ENCODE results near the gene CHTF18.

CHTF18 gene

DNA sequence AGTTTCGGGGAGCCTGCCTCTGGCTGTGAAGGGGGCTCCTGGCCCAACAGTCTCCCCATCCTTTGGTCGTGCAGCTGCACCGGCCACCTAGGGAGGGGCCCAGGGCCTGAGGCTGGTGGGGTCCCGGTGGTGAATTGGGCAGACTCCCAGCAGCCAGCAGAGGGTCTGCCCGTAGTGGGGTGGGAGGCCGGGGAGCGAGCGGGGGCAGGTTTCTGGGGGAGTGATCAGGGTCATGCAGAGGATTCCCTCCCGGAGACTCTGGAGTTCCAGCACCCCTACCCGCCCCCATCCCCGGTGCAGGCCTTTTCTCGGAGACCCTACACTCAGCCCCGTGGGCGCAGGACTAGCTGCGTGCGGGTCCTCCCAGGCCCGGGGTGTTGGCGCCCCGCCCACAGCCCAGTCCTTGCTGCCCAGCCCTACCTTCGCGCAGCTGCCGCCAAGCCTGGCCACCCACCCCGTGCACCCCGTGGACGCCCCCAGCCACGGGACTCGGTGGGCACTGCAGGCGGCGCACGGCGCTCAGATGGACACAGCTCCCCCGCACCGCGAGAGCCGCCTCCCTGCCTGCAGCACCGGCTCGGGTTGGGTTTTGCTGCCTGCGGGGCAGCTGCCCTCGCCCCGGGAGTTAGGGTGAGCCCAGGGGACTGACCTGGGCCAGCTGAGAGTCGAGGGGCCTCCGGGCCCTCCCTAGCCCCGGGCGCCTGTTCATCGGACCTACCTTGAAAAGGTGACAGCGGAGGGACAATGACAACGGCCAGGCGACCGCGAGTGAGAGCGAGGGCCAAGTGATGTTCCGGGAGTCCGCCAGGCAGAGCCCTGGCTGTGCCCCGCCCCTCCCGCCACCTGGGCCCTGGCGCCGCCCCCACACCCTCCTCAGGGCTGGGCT, 11.8 kb downstream of the CHTF18 start, which contains the start of gene GNG13:
GNG13 (minus strand) TSS at position 787 of the 886 bp plus-strand sequence. CDS start 1,657 bp downstream, outside the sequence.
- Histone ChIP-seq H3K4me1 (ENCODE audit: control insufficient read depth in 1 of 2, insufficient read depth in 2 of 2, low read length in 2 of 2) (no peaks in the 10 kb centered on the region), H3K9ac (ENCODE audit: low read depth in 1 of 2, low read length in 2 of 2) (no peak within 1 kb of the TSS), H3K4me3 (ENCODE audit: low read depth in 1 of 2, low read length in 2 of 2) (no peak within 1 kb of the TSS), H3K36me3 (ENCODE audit: control insufficient read depth in 1 of 2, insufficient read depth in 2 of 2, low read length in 2 of 2) (no peaks in the 10 kb centered on the region), H3K27me3 (ENCODE audit: control insufficient read depth in 1 of 2, insufficient read depth in 2 of 2, low read length in 2 of 2) (peaks cover 42 to 44% of the 10 kb centered on the region in 2 donors), H3K9me3 (ENCODE audit: control insufficient read depth in 1 of 2, low read length in 2 of 2) (no peaks in the 10 kb centered on the region), H3K27ac (ENCODE audit: low read depth, low read length) (no peak within 1 kb of the TSS)

DNA sequence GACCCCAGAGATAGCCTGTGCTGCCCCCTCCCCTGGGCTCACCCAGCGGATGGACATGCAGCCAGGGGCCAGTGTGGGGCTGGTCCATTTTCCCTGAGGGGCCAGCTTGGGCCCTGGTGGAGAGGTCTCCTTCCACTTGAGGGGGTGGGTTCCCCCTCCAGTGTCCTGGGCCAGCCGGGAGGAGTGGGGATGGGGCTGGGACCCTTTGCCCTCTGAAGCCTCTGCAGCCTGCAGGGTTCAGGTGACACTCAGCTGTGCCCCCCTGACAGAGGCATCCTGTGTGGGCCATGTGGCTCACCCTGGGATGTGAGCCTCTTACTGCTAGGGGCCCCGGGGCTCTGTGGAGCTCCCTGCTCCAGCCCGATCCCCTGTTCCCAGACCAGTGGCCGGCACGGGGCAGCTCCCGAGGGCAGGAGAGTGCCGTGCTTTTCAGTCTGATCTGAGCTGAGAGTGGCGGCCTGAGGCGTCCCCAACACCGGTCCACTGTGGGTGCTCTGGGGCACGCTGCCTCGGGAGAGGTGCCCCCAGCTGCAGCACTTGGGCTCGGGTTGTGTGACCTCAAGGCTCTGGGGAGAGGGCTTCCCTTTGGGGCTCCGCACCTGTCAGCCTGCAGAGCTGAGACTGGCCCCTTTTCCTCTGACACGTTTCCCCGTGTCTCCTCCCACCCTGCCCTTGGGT, 12.6 kb downstream of the CHTF18 start:
- Histone ChIP-seq H3K27ac (ENCODE audit: low read depth, low read length) (no peak overlapping the region), H3K9ac (ENCODE audit: low read depth in 1 of 2, low read length in 2 of 2) (no peak overlapping the region), H3K4me1 (ENCODE audit: control insufficient read depth in 1 of 2, insufficient read depth in 2 of 2, low read length in 2 of 2) (no peaks in the 10 kb centered on the region), H3K27me3 (ENCODE audit: control insufficient read depth in 1 of 2, insufficient read depth in 2 of 2, low read length in 2 of 2) (peaks cover 42 to 44% of the 10 kb centered on the region in 2 donors), H3K36me3 (ENCODE audit: control insufficient read depth in 1 of 2, insufficient read depth in 2 of 2, low read length in 2 of 2) (no peaks in the 10 kb centered on the region), H3K9me3 (ENCODE audit: control insufficient read depth in 1 of 2, low read length in 2 of 2) (no peaks in the 10 kb centered on the region), H3K4me3 (ENCODE audit: low read depth in 1 of 2, low read length in 2 of 2) (no peak overlapping the region)

DNA sequence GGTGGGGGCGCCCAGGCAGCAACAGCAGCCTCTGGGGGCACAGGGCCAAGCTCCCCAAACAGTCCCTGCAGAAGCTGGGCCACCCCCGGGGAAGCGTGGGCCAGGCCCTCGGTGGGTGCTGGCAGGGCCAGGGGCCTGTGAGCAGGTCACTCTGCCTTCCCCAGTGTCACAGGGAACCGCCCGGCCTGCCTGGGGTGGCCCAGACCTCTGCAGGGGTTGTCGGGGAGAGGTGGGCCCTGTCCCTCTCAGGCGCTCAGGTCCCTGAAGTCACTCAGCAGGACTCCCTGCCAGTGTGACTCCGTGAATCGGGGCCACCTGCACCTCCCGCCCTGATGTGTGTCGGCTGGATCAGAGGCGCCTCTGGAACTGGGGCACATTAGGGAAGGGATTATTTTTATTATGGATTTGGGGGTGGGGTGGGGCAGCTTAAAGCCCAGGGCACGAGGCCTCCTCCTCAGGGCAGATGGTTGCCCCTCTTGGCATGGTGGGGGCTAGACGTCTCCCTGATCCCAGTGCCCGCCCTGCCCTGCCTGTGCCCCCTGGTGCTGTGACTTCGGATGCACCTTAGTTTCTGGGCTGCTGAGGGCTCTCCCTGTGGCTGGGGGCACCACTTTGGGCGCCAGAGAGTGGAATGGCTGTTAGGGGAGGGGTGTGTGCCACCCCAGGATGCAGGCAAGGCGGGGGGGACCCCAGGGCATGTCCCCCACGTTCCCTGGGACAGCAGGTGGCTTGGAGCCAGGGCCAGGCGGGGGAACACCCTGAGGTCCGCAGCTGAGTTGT, 13.4 kb downstream of the CHTF18 start:
- H3K9me3 ChIP-seq (ENCODE audit: control insufficient read depth in 1 of 2, low read length in 2 of 2) = no peaks in the 10 kb centered on the region
- no peaks in the 10 kb centered on the region for H3K36me3 ChIP-seq (ENCODE audit: control insufficient read depth in 1 of 2, insufficient read depth in 2 of 2, low read length in 2 of 2)
- H3K9ac ChIP-seq (ENCODE audit: low read depth in 1 of 2, low read length in 2 of 2) = no peak overlapping the region
- no peaks in the 10 kb centered on the region for H3K4me1 ChIP-seq (ENCODE audit: control insufficient read depth in 1 of 2, insufficient read depth in 2 of 2, low read length in 2 of 2)
- no peak overlapping the region for H3K27ac ChIP-seq (ENCODE audit: low read depth, low read length)
- peaks cover 42 to 44% of the 10 kb centered on the region in 2 donors for H3K27me3 ChIP-seq (ENCODE audit: control insufficient read depth in 1 of 2, insufficient read depth in 2 of 2, low read length in 2 of 2)
- no peak overlapping the region for H3K4me3 ChIP-seq (ENCODE audit: low read depth in 1 of 2, low read length in 2 of 2)

DNA sequence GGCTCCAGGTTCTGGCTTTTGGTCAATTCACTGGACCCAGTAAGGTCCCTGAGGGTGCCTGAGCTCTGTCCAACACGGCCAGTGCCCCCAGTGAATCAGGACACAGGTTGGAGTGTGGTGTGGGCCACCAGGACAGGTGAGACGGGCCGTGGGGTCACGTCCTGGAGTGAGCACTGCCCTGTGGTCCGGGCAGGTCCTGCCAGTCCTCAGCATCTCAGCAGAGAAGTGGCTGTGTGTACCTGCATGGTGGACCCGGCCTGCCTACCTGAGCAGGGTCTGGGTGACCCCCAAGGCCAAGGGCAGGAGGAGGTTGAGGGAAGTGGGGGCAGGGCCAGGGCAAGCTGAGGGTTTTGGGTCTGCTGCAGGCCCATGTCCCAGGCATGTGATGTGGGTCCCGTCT, 14.0 kb downstream of the CHTF18 start:
- no peaks in the 10 kb centered on the region for H3K4me1 ChIP-seq (ENCODE audit: control insufficient read depth in 1 of 2, insufficient read depth in 2 of 2, low read length in 2 of 2)
- no peak overlapping the region for H3K9ac ChIP-seq (ENCODE audit: low read depth in 1 of 2, low read length in 2 of 2)
- no peak overlapping the region for H3K27ac ChIP-seq (ENCODE audit: low read depth, low read length)
- H3K36me3 ChIP-seq (ENCODE audit: control insufficient read depth in 1 of 2, insufficient read depth in 2 of 2, low read length in 2 of 2) = no peaks in the 10 kb centered on the region
- H3K27me3 ChIP-seq (ENCODE audit: control insufficient read depth in 1 of 2, insufficient read depth in 2 of 2, low read length in 2 of 2) = peaks cover 42 to 44% of the 10 kb centered on the region in 2 donors
- no peaks in the 10 kb centered on the region for H3K9me3 ChIP-seq (ENCODE audit: control insufficient read depth in 1 of 2, low read length in 2 of 2)
- no peak overlapping the region for H3K4me3 ChIP-seq (ENCODE audit: low read depth in 1 of 2, low read length in 2 of 2)

DNA sequence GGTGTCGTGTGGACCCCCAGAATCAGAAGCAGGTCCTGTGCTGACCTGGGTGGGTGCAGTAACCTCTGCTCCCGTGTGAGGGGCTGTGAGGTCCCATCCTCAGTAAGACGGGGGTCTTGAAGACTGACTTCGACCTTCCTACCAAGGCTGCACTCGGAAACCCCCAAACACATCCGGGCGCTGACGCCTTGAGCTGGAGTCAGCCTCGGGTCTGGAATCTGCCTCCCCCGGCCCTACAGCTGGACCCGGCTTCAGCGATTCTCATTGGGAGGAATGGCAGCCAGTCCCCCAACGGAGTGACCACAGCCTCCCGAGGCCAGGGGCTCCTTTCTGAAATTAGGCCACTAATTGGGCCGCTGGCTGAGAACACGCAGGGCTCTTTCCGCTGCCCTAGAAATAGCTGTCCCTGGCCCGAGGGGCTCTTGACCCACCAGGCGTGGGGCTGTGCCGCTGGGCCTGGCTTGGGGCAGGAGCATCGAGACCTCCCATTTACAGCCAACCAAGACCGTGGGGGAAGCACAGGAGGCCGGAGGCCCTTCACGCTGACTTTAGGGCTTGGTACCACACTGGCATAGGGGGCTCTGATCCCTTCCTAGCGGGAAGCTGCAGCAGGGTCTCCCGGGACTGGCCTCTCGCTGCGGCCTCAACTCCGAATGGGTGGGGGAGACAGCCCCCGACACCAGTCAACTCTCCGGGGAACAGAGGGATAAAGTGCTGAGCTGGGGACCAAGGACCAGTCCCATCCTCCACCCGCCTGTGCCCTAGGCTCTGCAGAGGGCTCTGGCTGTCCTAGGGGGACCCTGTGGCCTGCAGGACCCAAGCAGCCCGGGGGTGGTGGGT, 14.7 kb downstream of the CHTF18 start:
- Histone ChIP-seq H3K9ac (ENCODE audit: low read depth in 1 of 2, low read length in 2 of 2) (no peak overlapping the region), H3K27me3 (ENCODE audit: control insufficient read depth in 1 of 2, insufficient read depth in 2 of 2, low read length in 2 of 2) (peaks cover 39 to 44% of the 10 kb centered on the region in 2 donors), H3K4me1 (ENCODE audit: control insufficient read depth in 1 of 2, insufficient read depth in 2 of 2, low read length in 2 of 2) (peaks cover 0 to 3% of the 10 kb centered on the region in 2 donors), H3K27ac (ENCODE audit: low read depth, low read length) (no peak overlapping the region), H3K9me3 (ENCODE audit: control insufficient read depth in 1 of 2, low read length in 2 of 2) (no peaks in the 10 kb centered on the region), H3K4me3 (ENCODE audit: low read depth in 1 of 2, low read length in 2 of 2) (no peak overlapping the region), H3K36me3 (ENCODE audit: control insufficient read depth in 1 of 2, insufficient read depth in 2 of 2, low read length in 2 of 2) (no peaks in the 10 kb centered on the region)

DNA sequence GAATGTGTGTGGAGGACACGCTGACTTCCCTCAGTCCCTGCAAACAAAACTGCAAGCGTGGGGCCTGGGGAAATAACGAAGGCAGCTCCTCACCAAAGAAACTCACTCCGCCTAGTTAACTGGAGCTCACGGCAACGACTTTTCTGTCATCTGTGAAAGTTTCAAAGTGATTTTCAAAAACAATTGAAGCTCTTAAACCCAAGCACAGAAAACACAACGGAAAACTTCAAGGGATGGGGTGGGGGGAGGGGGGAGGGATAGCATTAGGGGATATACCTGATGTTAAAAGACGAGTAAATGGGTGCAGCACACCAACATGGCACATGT, 15.3 kb downstream of the CHTF18 start:
- Histone ChIP-seq H3K4me1 (ENCODE audit: control insufficient read depth in 1 of 2, insufficient read depth in 2 of 2, low read length in 2 of 2) (peaks cover 0 to 9% of the 10 kb centered on the region in 2 donors), H3K27me3 (ENCODE audit: control insufficient read depth in 1 of 2, insufficient read depth in 2 of 2, low read length in 2 of 2) (peaks cover 39 to 44% of the 10 kb centered on the region in 2 donors), H3K36me3 (ENCODE audit: control insufficient read depth in 1 of 2, insufficient read depth in 2 of 2, low read length in 2 of 2) (no peaks in the 10 kb centered on the region), H3K27ac (ENCODE audit: low read depth, low read length) (no peak overlapping the region), H3K4me3 (ENCODE audit: low read depth in 1 of 2, low read length in 2 of 2) (no peak overlapping the region), H3K9ac (ENCODE audit: low read depth in 1 of 2, low read length in 2 of 2) (no peak overlapping the region), H3K9me3 (ENCODE audit: control insufficient read depth in 1 of 2, low read length in 2 of 2) (no peaks in the 10 kb centered on the region)

DNA sequence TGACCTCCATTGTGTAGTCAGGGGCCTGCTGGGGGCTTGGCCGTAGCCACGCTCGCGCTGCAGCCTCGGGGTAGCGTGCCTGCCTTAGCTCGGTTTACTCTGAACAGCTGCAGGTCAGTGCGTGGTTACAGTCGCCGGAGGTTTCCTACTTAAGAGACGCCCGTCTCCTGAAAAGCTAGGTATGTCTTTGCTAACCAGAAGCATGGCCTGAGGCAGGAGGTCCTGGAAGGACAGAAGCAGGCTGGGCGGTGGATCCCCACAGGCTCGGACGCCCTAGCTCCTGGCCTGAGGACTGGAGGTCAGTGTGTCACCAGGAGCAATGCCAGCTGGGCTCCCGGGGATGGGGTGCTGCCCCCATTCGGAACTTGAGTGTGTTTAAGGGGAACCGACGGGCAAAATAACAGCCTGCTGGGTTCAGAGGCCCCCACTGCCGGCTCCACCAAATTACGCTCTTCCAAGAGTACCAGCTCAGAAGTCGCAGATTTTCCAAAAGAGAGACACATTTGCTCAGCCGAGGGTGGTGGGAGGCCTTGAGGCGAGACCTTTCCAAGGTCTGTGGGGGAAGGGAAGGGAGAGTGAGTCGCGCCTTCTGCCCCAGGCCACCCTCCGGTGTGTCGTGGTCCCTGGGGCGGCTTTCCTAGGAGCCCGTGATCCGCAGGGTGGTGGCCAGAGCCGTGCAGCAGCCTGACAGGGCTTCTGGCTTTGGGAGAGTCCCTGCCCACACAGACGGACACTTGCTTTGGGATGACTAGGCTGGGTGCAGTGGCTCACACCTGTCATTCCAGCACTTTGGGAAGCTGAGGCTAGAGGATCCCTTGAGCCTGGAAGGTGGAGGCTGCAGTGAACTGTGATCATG, 16.0 kb downstream of the CHTF18 start:
- Histone ChIP-seq H3K4me1 (ENCODE audit: control insufficient read depth in 1 of 2, insufficient read depth in 2 of 2, low read length in 2 of 2) (peaks cover 0 to 10% of the 10 kb centered on the region in 2 donors), H3K4me3 (ENCODE audit: low read depth in 1 of 2, low read length in 2 of 2) (no peak overlapping the region), H3K9ac (ENCODE audit: low read depth in 1 of 2, low read length in 2 of 2) (no peak overlapping the region), H3K36me3 (ENCODE audit: control insufficient read depth in 1 of 2, insufficient read depth in 2 of 2, low read length in 2 of 2) (no peaks in the 10 kb centered on the region), H3K9me3 (ENCODE audit: control insufficient read depth in 1 of 2, low read length in 2 of 2) (no peaks in the 10 kb centered on the region), H3K27me3 (ENCODE audit: control insufficient read depth in 1 of 2, insufficient read depth in 2 of 2, low read length in 2 of 2) (peaks cover 36 to 38% of the 10 kb centered on the region in 2 donors), H3K27ac (ENCODE audit: low read depth, low read length) (no peak overlapping the region)

DNA sequence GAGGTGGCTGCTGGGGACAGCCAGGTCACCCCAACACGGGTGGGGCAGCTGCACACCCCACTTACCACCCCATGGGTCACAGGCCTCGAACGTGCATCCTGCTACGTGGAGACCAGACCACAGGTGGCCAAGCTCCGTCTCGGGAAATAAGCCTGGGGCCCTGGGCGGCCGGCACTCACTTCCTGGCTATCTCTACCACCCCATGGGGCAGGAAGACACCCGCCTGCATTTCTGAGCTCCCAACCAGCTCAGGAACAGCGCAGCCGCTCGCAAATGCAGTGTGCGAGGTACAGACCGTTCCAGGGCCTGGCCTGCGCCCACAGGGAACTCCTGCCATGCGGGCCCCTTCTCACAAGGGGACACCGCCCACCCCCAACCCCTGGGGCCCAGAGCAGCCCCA, 17.1 kb downstream of the CHTF18 start:
- H3K9me3 ChIP-seq (ENCODE audit: control insufficient read depth in 1 of 2, low read length in 2 of 2) = no peaks in the 10 kb centered on the region

More for the DNA sequence above, 17.1 kb downstream of the CHTF18 start:
- H3K4me3 ChIP-seq (ENCODE audit: low read depth in 1 of 2, low read length in 2 of 2) = no peak overlapping the region
- peaks cover 0 to 10% of the 10 kb centered on the region in 2 donors for H3K4me1 ChIP-seq (ENCODE audit: control insufficient read depth in 1 of 2, insufficient read depth in 2 of 2, low read length in 2 of 2)
- no peak overlapping the region for H3K9ac ChIP-seq (ENCODE audit: low read depth in 1 of 2, low read length in 2 of 2)
- no peak overlapping the region for H3K27ac ChIP-seq (ENCODE audit: low read depth, low read length)
- H3K27me3 ChIP-seq (ENCODE audit: control insufficient read depth in 1 of 2, insufficient read depth in 2 of 2, low read length in 2 of 2) = peaks cover 31 to 34% of the 10 kb centered on the region in 2 donors
- H3K36me3 ChIP-seq (ENCODE audit: control insufficient read depth in 1 of 2, insufficient read depth in 2 of 2, low read length in 2 of 2) = no peaks in the 10 kb centered on the region
